ENCODE results near the gene CPE.

Gene CPE

DNA sequence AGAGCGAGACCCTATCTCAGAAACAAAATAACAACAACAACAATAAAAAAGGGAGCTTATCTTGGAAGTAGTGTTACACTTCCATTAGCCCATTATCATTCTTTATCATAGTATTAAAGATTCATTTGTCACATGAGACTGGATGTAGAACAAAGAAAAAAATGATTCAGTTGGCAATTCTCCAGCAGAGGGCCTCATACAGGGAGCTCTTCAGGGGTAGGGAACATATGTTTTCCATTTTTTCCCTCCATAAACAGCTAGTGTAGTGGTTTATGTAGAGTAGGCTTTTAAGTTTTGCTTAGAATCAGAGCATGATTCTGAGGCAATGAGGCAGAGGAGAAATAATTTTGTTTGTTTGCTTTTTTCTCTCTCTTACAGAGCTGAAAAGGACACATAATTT lies 5.8 kb downstream of the CPE start:
- H3K4me3 ChIP-seq (replicated peaks; ENCODE audit: low read depth, low read length) = no peak overlapping the region
- no peak for TF ChIP-seq CTCF (IDR thresholded peaks at IDR 0.05; ENCODE audit: low read length, missing control alignments)
- DNase-seq (ENCODE audit: low read depth) = peak; percentile 51

DNA sequence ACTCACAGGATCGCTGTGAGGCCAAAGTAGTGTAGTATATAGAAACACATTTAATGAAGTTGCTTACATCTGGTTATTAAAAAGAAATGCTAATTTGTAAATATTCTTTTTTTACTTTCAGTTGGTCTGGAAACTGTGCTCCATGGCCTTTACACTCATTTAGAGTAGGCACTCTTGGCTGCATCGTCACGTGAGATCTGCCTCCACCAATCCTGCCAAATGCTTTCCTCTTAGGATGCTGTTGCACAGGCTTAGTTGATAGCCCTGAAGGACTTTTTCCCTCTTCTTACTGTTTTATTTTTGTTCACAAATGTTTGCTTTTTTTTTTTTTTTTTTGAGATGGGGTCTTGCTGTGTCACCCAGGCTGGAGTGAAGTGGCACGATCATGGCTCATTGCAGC lies 6.3 kb downstream of the CPE start:
- no peak overlapping the region for H3K4me3 ChIP-seq (replicated peaks; ENCODE audit: low read depth, low read length)
- DNase-seq (ENCODE audit: low read depth) = no peak
- TF ChIP-seq CTCF (IDR thresholded peaks at IDR 0.05; ENCODE audit: low read length, missing control alignments) = no peak

DNA sequence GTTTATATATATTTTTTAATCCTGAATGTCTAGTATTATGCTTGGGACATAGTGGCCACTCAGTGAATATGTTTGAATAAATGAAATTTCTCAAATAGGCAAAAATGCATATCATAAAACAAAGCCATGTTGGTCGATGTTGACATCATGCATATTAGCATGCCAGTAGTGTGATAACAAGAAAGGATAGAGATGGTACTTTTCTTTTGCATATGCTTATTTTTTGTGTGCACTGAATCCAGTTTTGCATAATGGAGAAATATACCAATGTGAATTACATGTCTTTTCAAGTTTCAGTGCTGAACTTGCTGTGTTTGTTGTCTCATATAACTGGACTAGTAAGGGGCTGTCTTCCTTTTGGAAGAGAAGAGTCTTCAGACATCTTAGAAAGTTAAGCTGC lies 7.5 kb downstream of the CPE start:
- no peak for TF ChIP-seq CTCF (IDR thresholded peaks at IDR 0.05; ENCODE audit: low read length, missing control alignments)
- DNase-seq (ENCODE audit: low read depth) = no peak
- no peak overlapping the region for H3K4me3 ChIP-seq (replicated peaks; ENCODE audit: low read depth, low read length)

- TF ChIP-seq CTCF (IDR thresholded peaks at IDR 0.05; ENCODE audit: low read length, missing control alignments) = no peak
- H3K4me3 ChIP-seq (replicated peaks; ENCODE audit: low read depth, low read length) = no peak overlapping the region
- DNase-seq (ENCODE audit: low read depth) = no peak
Observed at GRCh38 chr4:165388756-165389155, 9.9 kb downstream of the CPE start.

GRCh38 chr4:165393051-165393450 lies 14.2 kb downstream of the CPE start:
- DNase-seq (ENCODE audit: low read depth) = no peak
- no peak overlapping the region for H3K4me3 ChIP-seq (replicated peaks; ENCODE audit: low read depth, low read length)
- no peak for TF ChIP-seq CTCF (IDR thresholded peaks at IDR 0.05; ENCODE audit: low read length, missing control alignments)

DNA sequence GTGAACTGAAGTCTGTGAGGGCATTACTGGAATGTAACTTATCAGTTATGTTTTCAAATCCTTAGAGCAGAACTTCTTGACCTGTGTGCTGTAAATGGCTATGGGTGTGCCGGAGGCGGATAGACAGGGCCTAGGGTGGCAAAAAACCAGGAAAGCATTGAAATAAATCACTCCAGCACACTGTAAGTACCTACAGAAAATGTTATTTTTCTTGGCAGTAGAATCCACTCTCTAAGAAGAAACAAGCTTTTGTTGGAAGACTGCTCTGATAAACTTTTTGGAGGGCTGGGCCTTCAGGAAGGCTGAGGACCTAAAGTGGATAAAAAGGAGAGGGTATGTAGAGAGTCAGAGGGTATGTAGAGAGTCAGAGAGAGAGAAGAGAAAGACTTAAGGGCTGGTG lies 14.9 kb downstream of the CPE start:
- DNase-seq (ENCODE audit: low read depth) = no peak
- H3K4me3 ChIP-seq (replicated peaks; ENCODE audit: low read depth, low read length) = no peak overlapping the region
- TF ChIP-seq CTCF (IDR thresholded peaks at IDR 0.05; ENCODE audit: low read length, missing control alignments) = no peak

GRCh38 chr4:165394275-165394674 lies 15.5 kb downstream of the CPE start:
- no peak for TF ChIP-seq CTCF (IDR thresholded peaks at IDR 0.05; ENCODE audit: low read length, missing control alignments)
- DNase-seq (ENCODE audit: low read depth) = peak; percentile 76
- no peak overlapping the region for H3K4me3 ChIP-seq (replicated peaks; ENCODE audit: low read depth, low read length)
